Measurements from ENCODE around the gene RAPH1. TPM values are rescaled to one million over a fixed set of nuclear protein-coding genes. Genes with fewer than 3 reads are reported as not detected.
A peak's percentile ranks its signal among the peaks of the same experiment; 100 is the strongest.
"Not testable (repeated sequence)": the region's sequence is repeated elsewhere in the genome, so short reads cannot be mapped to it uniquely, and the experiment has no call there.

The RAPH1 gene
- total RNA-seq, 1 experiment from 2014 or later, result 13.8 TPM

DNA sequence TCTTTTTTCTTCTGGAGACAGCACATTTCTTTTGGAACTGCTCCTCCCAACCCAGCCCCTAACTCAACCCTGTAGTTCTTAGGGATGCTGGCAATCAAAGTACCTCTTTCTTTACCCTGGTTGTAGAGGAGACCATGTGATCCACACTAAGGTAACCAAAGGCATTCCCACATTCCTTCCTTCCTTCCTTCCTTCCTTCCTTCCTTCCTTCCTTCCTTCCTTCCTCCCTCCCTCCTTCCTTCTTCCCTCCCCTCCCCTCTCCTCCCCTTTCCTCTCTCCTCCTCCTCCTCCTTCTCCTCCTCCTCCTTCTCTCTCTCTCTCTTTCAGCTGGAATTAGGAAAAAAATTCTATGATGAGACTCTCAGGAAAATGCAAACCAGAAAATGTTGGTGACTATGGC lies 13.8 kb upstream of the RAPH1 start:
- DNase-seq (ENCODE audit: low read depth), result no peak

DNA sequence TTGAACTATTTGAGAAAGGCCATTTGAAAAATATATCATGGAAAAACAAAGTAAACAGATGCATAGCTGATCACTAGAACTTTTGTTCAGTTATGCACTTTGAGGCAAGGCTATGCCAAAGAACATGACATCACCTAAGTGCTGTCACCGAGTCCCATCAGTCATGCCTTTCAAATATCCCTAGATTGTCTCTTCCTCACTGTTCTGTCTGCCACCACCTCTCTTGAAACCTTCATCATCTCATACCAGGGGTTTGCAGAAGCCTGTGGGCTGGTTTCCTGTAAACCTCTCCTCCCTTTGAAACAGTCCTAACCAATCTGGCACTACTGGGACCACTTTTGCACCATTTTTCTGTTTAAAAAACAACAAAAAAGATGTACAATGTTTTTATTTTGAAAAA lies 12.3 kb upstream of the RAPH1 start:
- no peak for DNase-seq (ENCODE audit: low read depth)

DNA sequence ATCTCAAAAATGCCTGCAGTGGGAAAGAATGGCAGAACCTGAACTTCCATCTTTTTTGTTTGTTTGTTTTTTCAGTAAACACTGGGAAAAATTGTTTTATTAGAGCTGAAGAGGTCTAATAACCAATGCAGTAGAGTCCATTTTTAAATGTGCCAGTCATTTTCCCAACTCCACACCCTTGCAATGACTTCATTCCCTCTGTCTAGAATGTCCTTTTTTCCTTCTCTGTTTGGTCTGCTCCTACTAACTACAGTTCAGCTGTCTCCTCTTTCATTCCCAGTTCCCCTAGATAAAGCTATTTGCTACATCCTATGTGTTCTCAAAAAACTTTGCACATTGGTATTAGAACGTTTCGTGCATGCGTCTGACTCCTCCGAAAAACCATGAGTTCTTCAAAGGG lies 9.3 kb upstream of the RAPH1 start:
- no peak for DNase-seq (ENCODE audit: low read depth)

DNA sequence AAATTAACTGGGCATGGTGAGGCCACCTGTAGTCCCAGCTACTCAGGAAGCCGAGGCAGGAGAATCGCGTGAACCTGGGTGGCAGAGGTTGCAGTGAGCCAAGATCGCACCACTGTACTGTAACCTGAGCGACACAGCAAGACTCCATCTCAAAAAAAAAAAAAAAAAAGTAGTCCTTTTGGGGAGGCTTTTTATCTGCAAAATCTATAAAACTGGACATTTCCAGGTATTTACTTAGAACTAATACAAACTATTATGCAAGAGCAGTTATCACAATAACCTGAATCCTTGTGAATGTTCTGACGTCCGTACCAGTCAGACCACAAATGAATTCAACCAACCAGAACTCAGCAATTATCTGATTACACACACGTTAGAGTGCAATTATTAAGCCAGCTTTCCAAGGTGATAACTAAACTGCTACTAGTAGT lies 8.8 kb upstream of the RAPH1 start:
- no peak for DNase-seq (ENCODE audit: low read depth)

DNA sequence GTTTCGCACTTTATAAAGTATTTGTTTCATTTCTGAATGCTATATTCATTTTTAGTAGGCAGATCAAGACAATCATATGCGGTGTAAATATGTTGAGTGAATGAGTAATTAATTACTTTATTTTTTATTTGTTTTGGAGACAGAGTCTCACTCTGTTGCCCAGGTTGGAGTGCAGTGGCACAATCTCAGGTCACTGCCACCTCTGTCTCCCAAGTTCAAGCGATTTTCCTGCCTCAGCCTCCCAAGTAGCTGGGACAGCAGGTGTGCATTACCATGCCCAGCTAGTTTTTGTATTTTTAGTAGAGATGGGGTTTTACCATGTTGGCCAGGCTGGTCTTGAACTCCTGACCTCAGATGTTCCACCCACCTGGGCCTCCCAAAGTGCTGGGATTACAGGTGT lies 5.5 kb upstream of the RAPH1 start:
- DNase-seq (ENCODE audit: low read depth), result not testable (repeated sequence)

DNA sequence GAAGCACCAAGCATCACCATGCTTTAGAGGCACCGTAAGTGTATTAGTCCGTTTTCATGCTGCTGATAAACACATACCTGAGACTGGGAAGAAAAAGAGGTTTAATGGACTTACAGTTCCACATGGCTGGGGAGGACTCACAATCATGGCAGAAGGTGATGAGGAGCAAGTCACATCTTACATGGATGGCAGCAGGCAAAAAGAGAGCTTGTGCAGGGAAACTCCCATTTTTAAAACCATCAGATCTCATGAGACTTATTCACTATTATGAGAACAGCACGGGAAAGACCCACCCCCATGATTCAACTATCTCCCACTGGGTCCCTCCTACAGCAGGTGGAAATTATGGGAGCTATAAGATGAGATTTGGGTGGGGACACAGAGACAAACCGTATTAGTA lies 3.1 kb upstream of the RAPH1 start:
- not testable (repeated sequence) for DNase-seq (ENCODE audit: low read depth)

DNA sequence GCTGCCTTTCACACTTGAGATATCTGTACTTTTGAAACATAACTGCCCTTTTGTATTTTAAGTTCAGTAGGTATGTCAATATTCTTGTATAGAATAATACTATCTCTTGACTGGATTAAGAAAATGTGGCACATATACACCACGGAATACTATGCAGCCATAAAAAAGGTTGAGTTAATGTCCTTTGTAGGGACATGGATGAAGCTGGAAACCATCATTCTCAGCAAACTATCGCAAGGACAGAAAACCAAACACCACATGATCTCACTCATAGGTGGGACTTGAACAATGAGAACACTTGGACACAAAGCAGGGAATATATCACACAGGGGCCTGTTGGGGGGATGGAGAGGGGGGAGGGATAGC lies 1.5 kb upstream of the RAPH1 start:
- DNase-seq (ENCODE audit: low read depth), result not testable (repeated sequence)

DNA sequence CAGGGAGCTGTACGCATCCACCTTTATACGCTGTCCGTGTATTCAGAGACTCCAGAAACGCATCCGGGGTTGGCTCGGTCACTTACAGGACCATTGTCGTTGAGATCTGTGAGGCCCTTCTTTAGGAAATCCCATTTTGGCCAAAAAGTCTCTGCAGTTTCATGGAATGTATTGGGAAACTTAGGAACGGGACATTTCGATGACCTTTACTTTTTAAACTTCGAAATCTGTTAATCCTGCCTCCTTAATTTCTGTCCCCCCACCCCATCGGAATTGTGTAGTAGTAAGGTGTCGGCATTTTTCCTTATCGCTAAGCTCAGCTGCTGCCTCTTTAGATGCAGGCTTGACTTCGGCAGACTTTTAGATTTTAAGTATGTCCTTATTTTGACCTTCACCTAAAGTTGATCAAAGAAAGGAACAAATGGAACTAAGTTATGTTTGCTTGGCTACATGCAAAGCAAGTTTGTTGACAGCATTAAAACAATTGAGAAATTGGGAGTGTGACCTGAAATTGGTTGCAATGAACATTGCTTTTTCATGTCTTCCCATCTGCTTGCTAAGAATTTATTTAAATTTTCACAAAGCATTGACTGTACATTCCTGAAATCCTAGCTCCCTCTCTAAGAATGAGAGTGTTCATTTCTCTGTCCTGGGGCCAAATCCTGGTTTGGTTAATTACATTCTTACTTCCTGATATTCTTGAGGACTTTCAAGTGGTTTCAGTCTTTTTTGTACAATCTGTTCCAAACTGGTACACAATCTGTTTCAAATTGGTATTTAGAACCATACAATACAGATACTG lies 884 bp upstream of the RAPH1 start:
- DNase-seq (ENCODE audit: low read depth), result peak; percentile 58

DNA sequence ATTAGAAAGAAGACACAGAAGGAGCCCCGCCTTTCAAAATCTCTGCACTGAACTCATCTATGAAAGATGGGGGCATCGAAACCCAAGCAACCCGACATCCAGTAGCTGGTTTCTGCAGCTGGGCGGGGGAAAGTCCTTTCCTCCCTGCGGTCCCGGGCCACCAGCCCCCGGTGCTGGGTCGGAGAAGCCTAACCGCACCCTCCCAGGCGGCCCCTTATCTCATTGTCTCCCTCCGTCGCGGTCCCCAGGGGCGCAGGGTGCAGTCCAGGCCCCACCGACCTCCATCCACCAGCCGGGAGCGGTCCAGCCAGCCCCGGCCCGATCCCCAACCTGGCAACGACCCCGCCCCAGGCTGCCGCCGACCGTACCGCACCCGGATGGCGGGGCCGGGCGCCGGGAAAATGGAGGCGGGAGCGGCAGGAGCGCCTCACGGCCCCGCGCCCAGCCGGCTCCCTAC lies 452 bp downstream of the RAPH1 start:
- DNase-seq (ENCODE audit: low read depth), result peak; percentile 36

DNA sequence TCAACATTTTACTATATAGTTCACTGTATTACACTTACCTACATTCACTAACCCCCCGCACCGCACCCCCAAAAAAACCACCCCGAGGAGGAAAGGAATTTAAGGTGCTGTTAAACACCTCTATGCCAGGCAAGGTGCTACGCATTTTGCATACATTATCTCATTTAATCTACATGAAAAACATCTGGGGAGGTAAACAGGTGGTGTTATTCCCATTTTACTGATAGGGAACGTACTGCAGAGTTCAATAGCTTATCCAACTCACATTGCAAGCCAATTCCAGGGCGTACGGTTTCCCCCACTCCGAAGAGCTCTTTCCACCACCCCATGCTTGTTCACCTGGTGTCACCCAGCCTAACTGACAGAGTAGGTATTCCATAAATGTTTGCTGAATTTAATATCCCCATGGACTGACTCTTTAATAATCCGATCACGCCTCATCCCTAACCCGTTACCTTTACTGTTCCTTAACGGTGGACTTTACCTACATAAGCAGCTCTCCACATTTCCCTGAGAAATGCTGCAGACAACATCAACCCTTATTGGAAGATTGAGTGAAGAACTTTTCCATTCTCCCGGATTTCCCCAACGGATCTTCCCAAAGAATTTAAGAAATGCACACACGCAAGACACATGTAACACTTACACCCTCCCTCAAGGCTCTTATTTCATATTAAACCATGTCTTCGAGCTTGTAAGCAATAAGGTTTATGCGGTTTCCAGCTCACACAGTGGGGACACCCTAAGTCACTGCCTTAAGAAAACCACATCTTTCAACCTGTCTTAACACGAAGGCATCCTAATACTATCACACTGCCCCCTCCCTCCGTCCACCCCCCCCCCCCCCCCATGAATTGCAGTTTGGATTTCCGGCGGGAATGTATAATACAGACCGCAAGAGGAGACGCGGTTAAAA lies 1.2 kb downstream of the RAPH1 start:
- DNase-seq (ENCODE audit: low read depth), result peak; percentile 75

DNA sequence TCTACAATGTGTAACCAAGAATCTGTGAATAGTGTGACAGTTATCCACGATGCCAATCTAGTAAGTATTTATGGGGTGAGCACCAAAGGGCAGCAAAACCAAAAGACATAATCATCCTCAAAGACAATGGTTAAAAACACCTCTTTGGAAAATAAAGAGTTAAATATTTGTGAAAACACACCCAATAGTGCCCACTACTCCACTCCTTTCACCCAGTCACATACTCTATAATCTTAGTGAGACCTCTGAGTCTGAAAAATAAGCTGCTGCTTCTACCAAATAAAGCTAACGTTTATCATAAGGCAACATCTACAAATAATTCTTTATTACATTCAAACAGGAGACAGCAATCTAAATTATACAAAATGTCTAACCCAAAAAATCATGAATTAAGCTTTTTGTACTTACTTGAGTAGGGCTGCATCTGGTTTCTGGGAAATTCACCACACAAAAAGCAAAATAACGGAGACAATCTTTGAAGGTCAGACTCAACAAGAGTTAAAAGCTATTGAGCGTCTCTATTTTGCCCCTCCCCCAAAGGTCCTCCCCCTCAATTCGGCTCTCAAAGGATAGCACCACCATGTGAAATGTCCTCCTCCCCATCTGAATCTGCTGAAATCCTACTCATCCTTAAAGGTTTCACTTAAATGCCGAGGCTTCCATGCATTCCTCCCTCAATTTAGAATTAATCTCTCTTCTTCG lies 2.0 kb downstream of the RAPH1 start:
- DNase-seq (ENCODE audit: low read depth), result peak; percentile 36

DNA sequence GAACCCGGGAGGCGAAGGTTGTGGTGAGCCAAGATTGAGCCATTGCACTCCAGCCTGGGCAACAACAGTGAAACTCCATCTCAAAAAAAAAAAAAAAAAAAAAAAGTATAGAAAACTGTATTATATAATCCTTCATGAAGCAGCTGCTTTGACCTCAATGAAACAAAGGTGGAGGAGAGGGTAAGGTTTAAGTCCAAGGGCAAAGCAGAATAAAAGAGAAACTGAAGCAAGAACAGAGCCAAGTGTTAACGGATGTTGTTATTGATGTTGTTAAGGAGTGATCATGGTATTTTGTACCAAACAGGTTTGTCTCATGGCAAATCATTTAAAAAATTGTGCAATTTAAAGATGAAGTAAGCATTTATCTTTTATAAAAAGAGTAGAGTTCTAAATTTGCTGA lies 7.4 kb downstream of the RAPH1 start:
- DNase-seq (ENCODE audit: low read depth), result no peak

DNA sequence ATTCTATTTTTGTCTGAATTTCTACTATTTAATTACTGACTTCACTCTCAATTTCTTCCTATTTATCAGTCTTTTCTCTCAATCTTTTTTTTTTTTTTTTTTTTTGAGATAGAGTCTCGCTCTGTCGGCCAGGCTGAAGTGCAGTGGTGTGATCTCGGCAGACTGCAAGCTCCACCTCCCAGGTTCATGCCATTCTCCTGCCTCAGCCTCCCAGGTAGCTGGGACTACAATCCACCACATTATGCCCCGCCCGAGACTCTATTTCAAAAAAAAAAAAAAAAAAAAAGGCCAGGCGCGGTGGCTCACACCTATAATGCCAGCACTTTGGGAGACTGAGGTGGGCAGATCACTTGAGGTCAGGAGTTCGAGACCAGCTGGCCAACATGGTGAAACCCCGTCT lies 21.8 kb downstream of the RAPH1 start:
- not testable (repeated sequence) for DNase-seq (ENCODE audit: low read depth)

DNA sequence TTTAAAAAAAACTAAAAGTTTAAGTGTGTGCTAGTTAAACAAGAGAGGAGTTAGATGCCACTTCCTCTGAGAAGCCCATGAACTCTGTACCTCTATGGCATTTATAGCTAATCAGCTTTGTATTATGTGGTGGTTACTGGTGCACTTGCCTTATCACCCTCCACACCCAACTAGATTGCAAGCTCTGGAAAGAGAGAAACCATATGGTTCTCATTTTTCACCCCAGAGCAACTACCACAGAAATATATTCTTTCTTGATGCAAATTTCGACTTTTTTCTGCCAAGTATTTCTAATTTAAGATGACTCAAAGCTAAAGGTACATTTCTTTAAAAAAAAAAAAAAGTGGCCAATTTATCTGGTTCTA lies 24.2 kb downstream of the RAPH1 start:
- DNase-seq (ENCODE audit: low read depth), result no peak

DNA sequence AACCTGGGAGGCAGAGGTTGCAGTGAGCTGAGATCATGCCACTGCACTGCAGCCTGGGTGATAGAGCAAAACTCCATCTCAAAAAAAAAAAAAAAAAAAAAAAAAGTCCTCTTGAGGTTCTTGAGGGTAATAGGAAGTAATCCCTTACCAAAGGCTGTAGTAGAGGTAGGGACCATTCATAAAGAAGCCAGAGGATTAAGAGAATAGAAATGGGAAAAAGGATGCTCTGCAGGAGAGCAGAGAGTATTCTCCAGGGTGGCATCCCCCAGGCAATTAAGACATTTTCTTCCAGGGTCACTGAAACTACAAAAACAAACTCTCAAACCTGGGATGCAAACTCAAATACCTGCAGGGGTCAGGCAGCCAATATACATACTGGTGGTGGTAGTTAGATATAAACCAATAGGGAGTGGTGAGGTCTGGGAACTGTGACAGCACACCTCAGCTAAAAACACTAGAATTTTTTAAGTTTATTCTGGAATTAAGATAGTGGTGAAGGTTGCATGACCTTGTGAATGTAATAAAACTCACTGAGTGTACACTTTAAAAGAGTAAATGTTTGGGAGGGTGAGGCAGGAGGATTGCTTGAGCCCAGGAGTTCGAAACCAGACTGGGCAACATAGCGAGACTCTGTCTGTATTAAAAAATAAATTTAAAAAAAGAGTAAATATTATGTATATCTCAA lies 24.7 kb downstream of the RAPH1 start:
- DNase-seq (ENCODE audit: low read depth), result no peak

DNA sequence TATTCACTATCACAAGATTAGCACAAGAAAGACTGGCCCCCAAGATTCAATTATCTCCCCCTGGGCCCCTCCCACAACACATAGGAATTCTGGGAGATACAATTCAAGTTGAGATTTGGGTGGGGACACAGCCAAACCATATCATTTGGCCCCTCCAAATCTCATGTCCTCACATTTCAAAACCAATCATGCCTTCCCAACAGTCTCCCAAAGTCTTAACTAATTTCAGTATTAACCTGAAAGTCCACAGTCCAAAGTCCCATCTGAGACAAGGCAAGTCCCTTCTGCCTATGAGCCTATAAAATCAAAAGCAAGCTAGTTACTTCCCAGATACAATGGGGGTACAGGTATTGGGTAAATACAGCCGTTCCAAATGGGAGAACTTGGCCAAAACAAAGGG lies 31.6 kb downstream of the RAPH1 start:
- not testable (repeated sequence) for DNase-seq (ENCODE audit: low read depth)

DNA sequence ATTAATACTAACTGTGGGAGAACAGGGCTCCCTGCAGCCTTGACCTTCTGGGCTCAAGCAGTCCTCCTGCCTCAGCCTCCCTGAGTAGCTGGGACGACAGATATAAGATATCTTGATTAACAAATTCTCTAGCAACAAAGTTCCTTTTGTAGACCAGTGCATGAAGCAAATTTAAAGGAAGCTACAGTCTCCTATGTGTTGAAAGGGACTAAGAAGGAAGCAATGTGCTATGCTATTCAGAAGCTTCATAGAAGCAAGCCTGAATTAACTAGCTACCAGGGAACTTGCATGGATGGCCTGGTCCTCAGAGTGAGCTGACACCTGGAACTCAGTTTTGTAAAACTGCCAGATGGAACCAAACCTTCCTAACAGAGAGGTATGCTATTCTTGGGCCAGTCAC lies 33.2 kb downstream of the RAPH1 start:
- no peak for DNase-seq (ENCODE audit: low read depth)

DNA sequence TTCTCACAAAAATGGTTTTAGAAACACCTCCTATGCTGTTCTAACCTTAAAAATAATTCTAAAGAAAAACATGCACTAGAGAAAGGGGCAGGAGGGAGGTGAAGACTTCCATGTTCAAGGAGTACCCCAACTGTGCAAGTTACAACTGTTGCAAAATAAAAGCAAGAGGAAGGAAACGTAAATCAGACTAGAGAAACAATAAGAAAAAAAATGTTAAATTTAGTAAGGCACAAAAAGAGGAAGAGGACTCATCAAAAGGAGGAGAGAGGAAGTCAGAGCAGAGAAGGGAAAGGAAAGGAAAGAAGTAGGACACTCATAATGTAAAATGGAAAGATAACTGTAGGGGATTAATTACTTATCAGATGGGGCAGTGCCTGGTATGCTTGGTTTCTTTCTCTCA lies 34.1 kb downstream of the RAPH1 start:
- DNase-seq (ENCODE audit: low read depth), result no peak

DNA sequence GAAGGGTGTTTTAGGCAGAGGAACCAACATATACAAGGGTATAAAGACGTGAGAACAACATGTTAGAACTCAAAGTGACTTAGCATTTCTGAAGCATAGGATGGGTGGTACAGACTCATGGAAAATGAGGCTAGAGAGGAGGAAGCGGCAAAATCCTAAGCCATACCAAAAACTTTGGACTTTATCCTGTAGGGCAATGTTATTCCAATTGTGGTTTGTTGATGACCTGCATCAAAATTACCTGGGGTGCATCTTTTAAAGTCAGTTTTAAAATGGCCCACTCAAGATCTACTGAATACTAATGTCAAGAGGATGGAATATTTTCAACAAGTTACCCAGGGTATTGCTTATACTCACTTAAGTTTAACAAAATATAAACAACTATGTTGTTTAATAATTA lies 34.8 kb downstream of the RAPH1 start:
- no peak for DNase-seq (ENCODE audit: low read depth)

DNA sequence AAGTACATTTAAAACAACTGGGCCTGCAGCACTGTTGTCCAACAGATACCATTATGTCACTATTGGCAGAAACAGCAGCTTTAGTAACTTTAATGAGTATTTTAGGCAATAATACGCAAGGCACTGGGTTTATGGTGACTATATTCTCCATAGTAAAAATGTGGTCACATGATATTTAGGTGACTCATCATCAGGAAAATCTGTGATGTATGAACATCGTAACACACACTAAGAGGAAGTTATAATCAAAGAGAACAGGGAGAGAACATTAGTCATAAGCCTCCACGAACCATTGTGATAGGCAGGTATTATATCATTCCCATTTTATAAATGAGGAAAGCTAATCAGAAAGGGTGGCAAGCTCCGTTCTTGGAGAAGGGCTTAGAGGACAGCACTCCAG lies 36.9 kb downstream of the RAPH1 start:
- DNase-seq (ENCODE audit: low read depth), result peak; percentile 76

DNA sequence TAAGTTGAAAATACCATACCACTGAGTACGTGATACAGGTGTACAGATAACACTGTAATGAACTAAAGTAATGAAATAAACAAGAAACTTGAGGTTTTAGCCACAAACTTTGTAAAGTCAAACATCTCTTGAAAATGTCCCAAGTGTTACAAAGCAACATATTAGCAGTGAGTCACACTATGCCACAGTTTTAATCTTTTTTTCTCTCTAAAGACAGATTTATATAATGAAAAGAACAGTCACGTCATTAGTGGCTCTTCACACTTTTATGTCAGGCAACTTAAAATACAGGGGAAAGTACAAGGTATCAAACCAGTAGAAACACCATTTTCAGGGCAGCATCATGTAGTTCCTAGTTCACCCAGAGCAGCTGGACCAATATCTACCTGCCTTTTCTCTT lies 42.1 kb downstream of the RAPH1 start:
- peak; percentile 59 for DNase-seq (ENCODE audit: low read depth)

DNA sequence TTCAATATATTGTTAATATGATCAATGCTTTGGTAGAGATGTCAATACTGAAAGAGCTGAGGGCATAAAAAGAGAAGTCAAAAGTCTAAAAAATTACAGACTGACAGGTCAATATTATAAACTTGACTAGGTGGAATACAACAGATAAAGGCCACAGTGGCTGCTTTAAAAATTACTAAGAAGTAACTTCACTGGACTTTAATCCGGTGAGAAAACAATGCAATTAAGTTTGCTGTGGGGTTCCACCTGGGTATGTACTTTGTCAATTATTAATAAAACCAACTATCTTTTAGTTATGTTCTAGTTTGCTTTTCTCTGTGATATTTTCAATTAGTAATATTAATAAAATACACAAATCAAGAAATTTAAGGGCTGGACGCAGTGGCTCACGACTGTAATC lies 44.7 kb downstream of the RAPH1 start:
- DNase-seq (ENCODE audit: low read depth), result no peak
